Mesothelial cell of epicardium (in vitro differentiated cells): Measurements from ENCODE around the gene AKT1S1. TPM values are rescaled to one million over a fixed set of nuclear protein-coding genes. Genes with fewer than 3 reads are reported as not detected.

ENCODE experiments used
- DNase-seq, 2 experiments: peaks; one replicate each; pipeline ENCODE4 v3.0.0; 2021; ENCODE audit warnings: low spot score in 2 of 2; ENCODE audit not compliant: unreplicated experiment in 2 of 2
- H3K27ac Mint-ChIP-seq: 2 replicates; pipeline ENCODE4 v1.8.0; 2021; ENCODE audit warnings: mixed read lengths
- H3K27me3 Mint-ChIP-seq: 2 replicates; pipeline ENCODE4 v1.8.0; 2021; ENCODE audit warnings: low read depth, mixed read lengths
- H3K36me3 Mint-ChIP-seq: 2 replicates; pipeline ENCODE4 v1.8.0; 2021; ENCODE audit warnings: mixed read lengths
- H3K4me1 Mint-ChIP-seq: 2 replicates; pipeline ENCODE4 v1.8.0; 2021; ENCODE audit warnings: mixed read lengths
- H3K4me3 Mint-ChIP-seq: 2 replicates; pipeline ENCODE4 v1.8.0; 2021; ENCODE audit warnings: mild to moderate bottlenecking, moderate library complexity, mixed read lengths
- H3K9me3 Mint-ChIP-seq: 2 replicates; pipeline ENCODE4 v1.8.0; 2021; ENCODE audit warnings: mixed read lengths
- total RNA-seq: library from RNA; stranded (reverse); gene quantifications from 3 replicates; pipeline ENCODE4 v1.2.1, GENCODE V29; 2021
- TF ChIP-seq, protein P1 (sequence below): fragments of 200-600 bp; sonication (generic); IDR thresholded peaks from one replicate; pipeline ENCODE4 v1.5.0; 2021; ENCODE audit warnings: antibody characterized with exemption; ENCODE audit not compliant: unreplicated experiment

Gene AKT1S1
- total RNA-seq, 1 donor from 2014 or later, result 41.8 TPM

DNA sequence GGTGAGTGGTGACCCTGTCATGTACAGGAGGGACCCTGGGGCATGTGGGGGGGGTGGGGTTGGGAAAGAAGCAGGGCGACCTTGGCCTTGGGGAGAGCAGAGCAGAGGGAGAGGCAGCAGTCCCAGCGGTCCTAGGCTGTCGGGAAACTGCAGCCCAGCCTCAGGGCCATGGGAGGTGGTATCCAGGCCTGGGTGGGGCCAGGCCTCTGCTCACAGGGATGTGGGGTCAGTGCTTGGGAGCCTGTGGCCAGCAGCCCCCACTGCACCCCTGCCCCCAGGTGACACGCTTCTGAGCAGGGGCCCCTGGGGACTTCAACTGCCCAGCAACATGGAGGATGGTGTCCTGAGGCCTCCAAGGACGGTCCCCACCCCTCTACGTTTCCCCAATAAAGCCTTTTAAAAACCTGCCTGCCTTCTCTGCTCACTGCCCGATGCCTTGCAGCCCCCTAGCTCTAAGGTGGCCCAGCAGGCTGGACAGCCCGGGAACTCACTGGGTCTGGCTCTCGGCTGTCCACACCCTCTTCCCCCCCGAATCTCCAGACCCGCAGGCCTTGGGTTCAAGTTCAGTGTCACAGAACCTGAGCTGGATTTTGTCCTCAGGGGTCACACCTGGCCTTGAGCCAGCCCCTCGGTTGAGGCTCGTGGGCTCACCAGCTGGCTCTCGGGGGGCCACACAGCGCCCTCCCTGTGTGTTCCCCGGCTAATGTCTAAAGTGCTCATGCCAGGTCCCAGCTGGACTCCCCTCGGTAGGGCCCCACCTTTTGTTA is 16.6 kb downstream of the AKT1S1 start:
- Mint-ChIP-seq H3K27me3 (no peaks in the 10 kb centered on the region), H3K4me3 (no peak overlapping the region), H3K27ac (peak overlapping the region; percentile 83), H3K9me3 (no peaks in the 10 kb centered on the region), H3K4me1 (peaks cover 12% of the 10 kb centered on the region), H3K36me3 (peaks cover 16% of the 10 kb centered on the region)
- no peak for DNase-seq
- TF ChIP-seq, protein P1, sequence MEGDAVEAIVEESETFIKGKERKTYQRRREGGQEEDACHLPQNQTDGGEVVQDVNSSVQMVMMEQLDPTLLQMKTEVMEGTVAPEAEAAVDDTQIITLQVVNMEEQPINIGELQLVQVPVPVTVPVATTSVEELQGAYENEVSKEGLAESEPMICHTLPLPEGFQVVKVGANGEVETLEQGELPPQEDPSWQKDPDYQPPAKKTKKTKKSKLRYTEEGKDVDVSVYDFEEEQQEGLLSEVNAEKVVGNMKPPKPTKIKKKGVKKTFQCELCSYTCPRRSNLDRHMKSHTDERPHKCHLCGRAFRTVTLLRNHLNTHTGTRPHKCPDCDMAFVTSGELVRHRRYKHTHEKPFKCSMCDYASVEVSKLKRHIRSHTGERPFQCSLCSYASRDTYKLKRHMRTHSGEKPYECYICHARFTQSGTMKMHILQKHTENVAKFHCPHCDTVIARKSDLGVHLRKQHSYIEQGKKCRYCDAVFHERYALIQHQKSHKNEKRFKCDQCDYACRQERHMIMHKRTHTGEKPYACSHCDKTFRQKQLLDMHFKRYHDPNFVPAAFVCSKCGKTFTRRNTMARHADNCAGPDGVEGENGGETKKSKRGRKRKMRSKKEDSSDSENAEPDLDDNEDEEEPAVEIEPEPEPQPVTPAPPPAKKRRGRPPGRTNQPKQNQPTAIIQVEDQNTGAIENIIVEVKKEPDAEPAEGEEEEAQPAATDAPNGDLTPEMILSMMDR, result no peak

GRCh38 chr19:49859682-49860335 is 17.3 kb downstream of the AKT1S1 start:
- DNase-seq, result no peak
- TF ChIP-seq, protein P1, result no peak
- Mint-ChIP-seq H3K27ac (peak overlapping the region; percentile 58), H3K4me3 (no peak overlapping the region), H3K36me3 (peaks cover 14% of the 10 kb centered on the region), H3K9me3 (no peaks in the 10 kb centered on the region), H3K4me1 (peaks cover 6% of the 10 kb centered on the region), H3K27me3 (no peaks in the 10 kb centered on the region)

DNA sequence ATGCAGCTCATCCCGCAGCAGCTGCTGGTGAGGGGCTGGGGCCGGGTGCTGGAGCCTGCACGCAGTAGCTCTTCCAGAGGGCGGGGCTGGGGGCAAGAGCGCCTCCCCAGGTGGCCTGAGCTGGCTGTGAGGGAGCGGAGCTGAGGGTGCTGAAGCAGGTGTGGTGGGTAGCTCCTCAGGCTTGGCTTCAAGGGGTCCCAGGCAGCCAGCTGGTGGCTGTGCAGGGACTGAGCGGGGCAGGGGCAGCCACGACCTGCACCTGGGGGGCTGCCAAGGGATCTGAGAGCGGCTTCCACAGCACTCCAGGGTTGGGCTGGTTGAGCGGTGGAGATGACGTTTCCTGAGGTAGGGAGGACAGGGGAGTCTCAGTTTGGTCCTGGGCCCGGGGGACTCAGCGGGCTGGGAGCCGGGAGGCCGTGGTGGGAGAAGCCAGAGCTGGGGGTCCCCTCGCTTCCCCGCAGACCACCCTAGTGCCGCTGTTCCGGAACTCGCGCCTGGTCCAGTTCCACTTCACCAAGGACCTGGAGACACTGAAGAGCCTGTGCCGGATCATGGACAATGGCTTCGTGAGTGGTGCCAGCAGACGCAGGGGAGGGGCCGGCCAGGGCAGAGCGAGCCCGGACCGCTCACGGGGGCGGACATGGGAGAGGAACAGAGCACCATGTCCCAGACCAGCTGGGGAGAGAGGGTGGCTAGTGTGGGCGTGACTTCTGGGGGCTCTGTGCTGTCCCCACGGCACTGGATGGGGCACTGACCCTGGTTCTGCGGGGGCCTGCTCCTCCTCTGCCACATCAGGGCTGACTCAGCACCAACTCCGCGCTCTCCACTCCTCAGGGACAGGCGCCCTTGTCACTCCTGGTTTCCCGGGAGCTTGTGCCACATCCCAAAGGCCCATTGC is 18.8 kb downstream of the AKT1S1 start:
- TF ChIP-seq, protein P1, result no peak
- Mint-ChIP-seq H3K36me3 (peaks cover 12% of the 10 kb centered on the region), H3K9me3 (no peaks in the 10 kb centered on the region), H3K4me3 (no peak overlapping the region), H3K27ac (peak overlapping the region; percentile 6), H3K27me3 (no peaks in the 10 kb centered on the region), H3K4me1 (peaks cover 10% of the 10 kb centered on the region)
- DNase-seq, result no peak

DNA sequence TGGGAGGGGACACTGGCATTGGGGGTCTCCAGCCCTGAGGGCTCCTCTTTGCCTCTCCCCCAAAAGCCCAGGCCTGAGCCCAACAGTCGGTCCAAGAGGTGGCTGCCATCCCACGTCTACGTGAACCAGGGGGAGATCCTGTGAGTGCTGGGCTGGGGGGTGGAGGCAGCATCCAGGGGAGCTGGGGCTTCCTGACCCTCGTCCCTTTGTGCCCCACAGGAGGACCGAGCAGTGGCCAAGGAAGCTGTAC is 19.4 kb downstream of the AKT1S1 start:
- no peaks in the 10 kb centered on the region for H3K9me3 Mint-ChIP-seq
- no peak for DNase-seq

More for the DNA sequence above, 19.4 kb downstream of the AKT1S1 start:
- Mint-ChIP-seq H3K4me3 (no peak overlapping the region), H3K36me3 (peaks cover 9% of the 10 kb centered on the region), H3K27ac (no peak overlapping the region), H3K27me3 (no peaks in the 10 kb centered on the region), H3K4me1 (peaks cover 12% of the 10 kb centered on the region)
- TF ChIP-seq, protein P1, result no peak
